DND-41 (cell line): ENCODE measurements around the gene MAP4K1.

Experiments
- ATAC-seq: fragments of 200-7000 bp; cut with Tn5 transposase; 3 replicates; pipeline ENCODE4 v1.9.1; 2021; ENCODE audit warnings: low read depth; ENCODE audit not compliant: insufficient read depth
- DNase-seq: peaks from one replicate; pipeline ENCODE4 v3.0.0-alpha.2; 2020
- H2AFZ ChIP-seq: 2 replicates; pipeline ENCODE4 v1.6.0; 2012; ENCODE audit warnings: low read depth, low read length
- H3K27ac ChIP-seq: 2 replicates; pipeline ENCODE4 v1.5.1; 2012; ENCODE audit warnings: low read length, inconsistent platforms
- H3K27me3 ChIP-seq: fragments of 200-600 bp; sonication (generic); 2 replicates; pipeline ENCODE4 v1.6.0; 2012; ENCODE audit warnings: low read length, mild to moderate bottlenecking, inconsistent platforms; ENCODE audit not compliant: insufficient read depth, poor library complexity
- H3K36me3 ChIP-seq: 2 replicates; pipeline ENCODE4 v1.5.1; 2012; ENCODE audit warnings: low read length, inconsistent platforms; ENCODE audit not compliant: insufficient read depth
- H3K4me1 ChIP-seq: 2 replicates; pipeline ENCODE4 v1.5.1; 2012; ENCODE audit warnings: mild to moderate bottlenecking, low read length; ENCODE audit not compliant: insufficient read depth
- H3K4me2 ChIP-seq: 2 replicates; pipeline ENCODE4 v1.6.0; 2012; ENCODE audit warnings: mild to moderate bottlenecking, moderate library complexity, low read length, inconsistent platforms; ENCODE audit not compliant: insufficient read depth
- H3K4me3 ChIP-seq, 2 experiments: fragments of 200-600 bp in 1 of 2; shearing (Covaris generic) in 1 of 2; 2 replicates each; pipeline ENCODE4 v1.5.1; 2012 to 2016; ENCODE audit warnings: inconsistent platforms in 2 of 2, low read length in 2 of 2, mild to moderate bottlenecking in 2 of 2, low read depth in 1 of 2, moderate library complexity in 1 of 2
- H3K79me2 ChIP-seq: 2 replicates; pipeline ENCODE4 v1.6.0; 2012; ENCODE audit warnings: low read length, inconsistent platforms; ENCODE audit not compliant: insufficient read depth
- H3K9ac ChIP-seq: 2 replicates; pipeline ENCODE4 v1.6.0; 2012; ENCODE audit warnings: low read depth, mild to moderate bottlenecking, inconsistent platforms, low read length, moderate library complexity
- H3K9me3 ChIP-seq: 2 replicates; pipeline ENCODE4 v1.5.1; 2012; ENCODE audit warnings: low read length, moderate library complexity, mild to moderate bottlenecking, inconsistent platforms; ENCODE audit not compliant: insufficient read depth, severe bottlenecking
- H4K20me1 ChIP-seq: 2 replicates; pipeline ENCODE4 v1.6.0; 2012; ENCODE audit warnings: low read length; ENCODE audit not compliant: insufficient read depth
- EZH2 ChIP-seq: IDR thresholded peaks from 3 replicates; pipeline ENCODE4 v1.6.1; 2012; ENCODE audit warnings: borderline replicate concordance, low read depth, mild to moderate bottlenecking, moderate library complexity, low read length, inconsistent platforms; ENCODE audit not compliant: severe bottlenecking
- TF ChIP-seq, protein P1 (sequence below): IDR thresholded peaks from 2 replicates; pipeline ENCODE4 v1.5.1; 2012; ENCODE audit warnings: borderline replicate concordance, low read length, moderate library complexity, mild to moderate bottlenecking; ENCODE audit not compliant: poor library complexity, severe bottlenecking; ENCODE audit errors: extremely low read depth

MAP4K1 gene

DNA sequence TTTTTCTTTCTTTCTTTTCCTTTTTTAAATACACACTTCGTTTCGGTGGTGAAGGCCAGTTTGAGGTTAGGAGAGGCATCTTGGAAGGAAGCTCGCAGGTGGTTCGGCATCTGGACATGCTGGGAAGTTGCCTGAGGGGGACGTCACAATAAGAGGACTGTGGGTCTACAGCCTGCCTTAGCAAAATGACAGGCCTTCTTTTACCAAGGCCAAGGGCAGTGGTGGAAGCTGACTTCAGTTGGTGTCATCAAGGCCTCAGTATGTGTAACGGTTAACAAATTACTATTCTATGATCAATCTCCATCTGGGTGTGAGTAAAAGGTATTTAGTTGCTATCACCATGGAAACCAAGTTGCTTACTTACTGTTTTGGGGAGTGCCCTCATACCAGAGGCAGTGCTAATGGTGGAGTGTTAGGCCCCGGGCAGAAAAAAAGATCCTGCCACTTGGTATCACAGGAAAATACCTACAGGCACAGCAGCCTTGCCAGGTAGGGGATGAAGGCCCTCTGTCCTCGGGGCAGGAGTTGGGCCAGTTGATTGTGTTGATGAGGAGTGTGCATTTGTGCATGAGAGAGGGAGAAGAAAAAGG, 40.0 kb upstream of the MAP4K1 start:
- no peak overlapping the region for H3K4me3 ChIP-seq
- DNase-seq = no peak
- peaks cover 85% of the 10 kb centered on the region for H4K20me1 ChIP-seq
- H3K9ac ChIP-seq = no peak overlapping the region
- H3K27ac ChIP-seq = no peak overlapping the region
- H3K79me2 ChIP-seq = peaks cover 96% of the 10 kb centered on the region
- no peak for ATAC-seq
- TF ChIP-seq, protein P1, sequence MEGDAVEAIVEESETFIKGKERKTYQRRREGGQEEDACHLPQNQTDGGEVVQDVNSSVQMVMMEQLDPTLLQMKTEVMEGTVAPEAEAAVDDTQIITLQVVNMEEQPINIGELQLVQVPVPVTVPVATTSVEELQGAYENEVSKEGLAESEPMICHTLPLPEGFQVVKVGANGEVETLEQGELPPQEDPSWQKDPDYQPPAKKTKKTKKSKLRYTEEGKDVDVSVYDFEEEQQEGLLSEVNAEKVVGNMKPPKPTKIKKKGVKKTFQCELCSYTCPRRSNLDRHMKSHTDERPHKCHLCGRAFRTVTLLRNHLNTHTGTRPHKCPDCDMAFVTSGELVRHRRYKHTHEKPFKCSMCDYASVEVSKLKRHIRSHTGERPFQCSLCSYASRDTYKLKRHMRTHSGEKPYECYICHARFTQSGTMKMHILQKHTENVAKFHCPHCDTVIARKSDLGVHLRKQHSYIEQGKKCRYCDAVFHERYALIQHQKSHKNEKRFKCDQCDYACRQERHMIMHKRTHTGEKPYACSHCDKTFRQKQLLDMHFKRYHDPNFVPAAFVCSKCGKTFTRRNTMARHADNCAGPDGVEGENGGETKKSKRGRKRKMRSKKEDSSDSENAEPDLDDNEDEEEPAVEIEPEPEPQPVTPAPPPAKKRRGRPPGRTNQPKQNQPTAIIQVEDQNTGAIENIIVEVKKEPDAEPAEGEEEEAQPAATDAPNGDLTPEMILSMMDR = no peak
- no peaks in the 10 kb centered on the region for H3K27me3 ChIP-seq
- no peaks in the 10 kb centered on the region for H3K9me3 ChIP-seq
- H2AFZ ChIP-seq = no peak overlapping the region
- peaks cover 33% of the 10 kb centered on the region for H3K4me1 ChIP-seq
- H3K4me2 ChIP-seq = no peak overlapping the region
- H3K36me3 ChIP-seq = peaks cover 16% of the 10 kb centered on the region

DNA sequence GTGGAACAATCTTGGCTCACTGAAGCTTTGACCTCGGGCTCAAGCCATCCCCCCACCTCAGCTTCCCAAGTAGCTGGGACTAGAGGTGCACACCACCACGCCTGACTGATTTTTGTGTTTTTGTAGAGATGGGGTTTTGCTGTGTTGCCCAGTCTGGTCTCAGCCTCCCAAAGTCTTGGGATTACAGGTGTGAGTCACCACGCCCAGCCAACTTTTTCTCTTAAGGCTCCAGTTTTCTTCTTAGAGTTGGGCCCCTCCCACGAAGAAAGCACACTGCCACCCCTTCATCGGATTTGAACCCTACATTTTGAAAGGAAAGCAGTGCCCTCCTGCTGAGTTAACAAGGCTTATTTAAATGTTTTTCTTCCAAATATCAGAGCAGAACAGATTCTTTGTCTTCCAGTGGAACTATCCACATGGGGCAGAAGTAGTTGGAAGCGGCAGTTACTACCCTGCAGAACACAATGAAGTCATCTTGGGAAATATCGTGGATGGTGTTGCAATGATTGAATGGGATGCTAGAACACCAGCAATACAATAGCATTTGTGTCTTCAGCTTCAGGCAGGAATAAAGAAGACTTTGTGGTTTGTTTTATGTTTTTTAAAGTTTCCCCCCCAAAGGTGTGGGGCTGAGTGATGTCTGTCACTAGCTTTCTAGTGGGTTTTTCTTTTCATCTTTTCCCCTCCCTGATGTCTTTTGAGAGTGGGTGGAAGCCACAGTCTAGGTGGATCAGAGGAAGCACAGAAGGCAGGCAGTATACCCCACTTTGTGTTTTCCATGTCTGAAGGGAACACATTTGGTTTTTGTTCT, 38.6 kb upstream of the MAP4K1 start:
- H3K9ac ChIP-seq = no peak overlapping the region
- no peak overlapping the region; the same call in 1 of the 2 replicates for H3K4me2 ChIP-seq
- no peaks in the 10 kb centered on the region for H3K9me3 ChIP-seq
- H3K79me2 ChIP-seq = peaks cover 98% of the 10 kb centered on the region
- H4K20me1 ChIP-seq = peaks cover 82% of the 10 kb centered on the region
- TF ChIP-seq, protein P1 = no peak
- no peak for TF ChIP-seq EZH2
- no peak overlapping the region for H2AFZ ChIP-seq
- peaks cover 16% of the 10 kb centered on the region for H3K36me3 ChIP-seq
- H3K27ac ChIP-seq = no peak overlapping the region
- ATAC-seq = peak; percentile 99
- H3K4me3 ChIP-seq = no peak overlapping the region
- DNase-seq = peak; percentile 66
- H3K4me1 ChIP-seq = peaks cover 42% of the 10 kb centered on the region
- H3K27me3 ChIP-seq = no peaks in the 10 kb centered on the region

DNA sequence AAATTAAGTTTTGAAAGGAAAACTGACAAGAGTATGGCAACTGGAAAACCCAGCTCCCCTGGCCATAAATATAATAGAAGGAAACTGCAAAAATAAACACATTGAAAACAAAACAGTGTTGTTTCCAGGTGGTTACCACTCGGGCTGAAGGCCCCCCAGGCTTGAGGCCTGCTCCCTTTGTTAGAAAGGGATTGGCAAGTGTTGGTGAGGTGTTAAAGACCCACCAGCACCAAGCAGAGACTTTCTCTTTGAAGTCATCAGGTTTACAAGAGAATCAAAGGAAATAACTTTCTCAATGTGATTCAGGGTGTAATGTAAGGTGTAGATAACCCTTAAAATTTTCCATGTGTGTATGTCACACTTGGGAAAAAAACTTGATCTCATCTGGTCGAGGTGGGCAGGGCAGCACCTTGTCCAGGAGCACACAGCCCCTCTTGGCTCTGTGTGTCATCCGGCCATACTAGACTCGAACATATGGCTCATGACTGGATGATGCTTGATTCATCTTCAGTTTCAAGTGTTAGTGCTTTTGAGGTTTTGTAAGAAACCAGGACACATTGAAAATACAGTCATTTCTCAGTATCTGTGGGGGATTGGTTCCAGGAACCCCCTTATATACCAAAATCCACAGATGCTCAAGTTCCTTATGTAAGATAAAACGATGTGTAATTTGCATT, 37.5 kb upstream of the MAP4K1 start:
- no peak for DNase-seq
- Histone ChIP-seq H3K4me1 (peaks cover 50% of the 10 kb centered on the region), H3K27ac (no peak overlapping the region), H3K4me3 (no peak overlapping the region), H4K20me1 (peaks cover 84% of the 10 kb centered on the region), H3K36me3 (peaks cover 11% of the 10 kb centered on the region), H3K9me3 (no peaks in the 10 kb centered on the region), H3K4me2 (no peak overlapping the region), H3K9ac (no peak overlapping the region), H3K79me2 (peaks cover 99% of the 10 kb centered on the region), H3K27me3 (no peaks in the 10 kb centered on the region), H2AFZ (no peak overlapping the region)
- TF ChIP-seq, protein P1 = no peak
- no peak for TF ChIP-seq EZH2
- ATAC-seq = no peak
